Kidney epithelial cell (primary cell): ENCODE results near the gene ANKS1B. TPM values are rescaled to one million over a fixed set of nuclear protein-coding genes. Genes with fewer than 3 reads are reported as not detected.

Source experiments
- DNase-seq: peaks from one replicate; pipeline ENCODE4 v3.0.0-alpha.2; 2010; ENCODE audit warnings: low read depth
- H3K27me3 ChIP-seq: 2 replicates; pipeline ENCODE4 v1.6.0; 2011; ENCODE audit warnings: low read length; ENCODE audit not compliant: control insufficient read depth, insufficient read depth
- H3K36me3 ChIP-seq: 2 replicates; pipeline ENCODE4 v1.5.1; 2011; ENCODE audit warnings: low read length; ENCODE audit not compliant: control insufficient read depth, insufficient read depth
- H3K4me3 ChIP-seq: 2 replicates; pipeline ENCODE4 v1.5.1; 2011; ENCODE audit warnings: low read depth, mild to moderate bottlenecking, control low read depth, low read length
- CTCF ChIP-seq: IDR thresholded peaks from 2 replicates; pipeline ENCODE4 v1.5.1; 2011; ENCODE audit warnings: mild to moderate bottlenecking, moderate library complexity, low read length, control low read depth, inconsistent platforms; ENCODE audit not compliant: insufficient read depth, poor library complexity, severe bottlenecking
- total RNA-seq: library from RNA; depleted of rRNA; stranded (reverse); fragments of >200 nt; gene quantifications from 2 replicates; pipeline ENCODE4 v1.2.3, GENCODE V29; 2015

Gene ANKS1B
- total RNA-seq, 1 donor from 2014 or later, result 0.13 TPM

DNA sequence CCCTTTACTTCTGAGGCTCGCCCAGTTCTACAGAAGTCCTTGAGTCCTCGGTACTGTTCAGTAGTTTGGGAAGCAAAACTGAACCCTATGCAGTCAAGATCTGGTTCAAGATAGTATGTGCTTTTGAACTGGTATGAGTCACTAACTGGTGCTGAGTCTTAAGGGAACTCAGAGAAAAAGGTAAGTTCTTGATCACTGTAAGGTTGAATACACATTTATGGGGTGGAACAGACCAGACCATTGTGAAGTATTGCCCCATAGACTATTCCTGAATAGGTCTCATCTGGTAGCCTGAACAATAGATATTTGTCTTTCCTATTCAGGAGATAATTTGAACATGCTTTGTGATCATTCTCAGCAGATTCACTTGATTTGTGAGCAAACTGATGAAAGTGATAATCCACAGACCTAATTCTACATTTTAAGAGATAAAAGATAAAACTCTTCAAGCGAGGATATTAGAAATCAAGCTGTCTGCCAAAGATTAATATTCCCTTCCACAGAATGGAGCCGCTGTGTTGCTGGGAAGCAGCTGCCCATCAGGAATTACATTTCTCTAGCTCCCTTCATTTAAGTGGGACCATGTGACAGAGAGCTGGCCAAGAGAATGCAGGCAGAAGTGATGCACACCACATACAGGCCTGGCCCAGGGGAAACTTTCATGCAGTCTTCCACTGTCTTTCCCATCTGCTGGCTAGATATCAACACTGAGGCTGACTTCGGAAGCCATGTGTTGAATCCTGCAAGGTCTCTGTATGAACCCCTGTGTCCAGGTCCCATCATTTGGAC, 707.0 kb downstream of the ANKS1B start:
- DNase-seq, result no peak
- Histone ChIP-seq H3K36me3 (no peaks in the 10 kb centered on the region), H3K27me3 (no peaks in the 10 kb centered on the region), H3K4me3 (no peak overlapping the region)
- TF ChIP-seq CTCF, result no peak

DNA sequence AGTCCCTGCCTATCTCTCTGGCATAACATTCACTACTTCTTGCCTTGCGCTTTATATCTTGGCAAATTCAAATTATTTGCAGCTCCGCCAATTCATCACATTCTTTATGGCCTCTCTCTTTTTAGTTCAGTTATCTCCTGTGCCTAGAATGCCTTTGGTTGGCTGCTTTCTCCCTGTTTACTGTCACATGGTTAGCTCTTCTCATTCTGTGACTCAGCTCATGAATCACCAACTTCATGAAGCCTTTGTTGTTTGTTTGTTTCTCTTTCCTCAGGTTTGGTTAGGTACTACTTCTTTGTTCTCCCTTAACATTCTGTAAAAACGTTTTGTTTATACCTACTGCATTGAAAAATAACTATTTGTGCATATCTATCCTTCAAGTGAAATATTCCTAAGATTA, 713.7 kb downstream of the ANKS1B start:
- DNase-seq, result peak; percentile 19
- TF ChIP-seq CTCF, result no peak
- Histone ChIP-seq H3K27me3 (no peaks in the 10 kb centered on the region), H3K36me3 (no peaks in the 10 kb centered on the region), H3K4me3 (no peak overlapping the region)

DNA sequence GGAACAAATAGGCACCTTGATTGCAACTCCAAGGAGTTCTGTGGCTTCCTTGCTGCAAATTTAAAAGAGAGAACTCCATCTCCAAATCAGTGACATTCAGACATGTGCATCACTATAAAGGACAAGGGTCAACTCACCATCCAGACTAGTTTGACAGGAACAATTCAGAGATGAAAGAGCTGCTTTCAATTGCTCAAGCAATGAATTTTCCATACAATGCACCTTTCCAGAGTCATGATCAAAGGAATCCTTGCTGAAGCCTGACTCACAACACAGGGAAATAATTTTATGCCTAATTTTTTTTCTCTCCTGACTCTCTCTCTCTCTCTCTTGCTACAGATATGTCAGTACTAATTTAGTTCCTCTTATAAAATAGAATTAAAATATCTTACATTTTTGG, 717.7 kb downstream of the ANKS1B start:
- H3K36me3 ChIP-seq, result no peaks in the 10 kb centered on the region
- H3K4me3 ChIP-seq, result no peak overlapping the region
- H3K27me3 ChIP-seq, result no peaks in the 10 kb centered on the region
- no peak for DNase-seq
- no peak for TF ChIP-seq CTCF

- DNase-seq, result no peak
- Histone ChIP-seq H3K4me3 (no peak overlapping the region), H3K27me3 (no peaks in the 10 kb centered on the region), H3K36me3 (no peaks in the 10 kb centered on the region)
- no peak for TF ChIP-seq CTCF
Observed at GRCh38 chr12:99265648-99266047, 719.1 kb downstream of the ANKS1B start.

- Histone ChIP-seq H3K4me3 (no peak overlapping the region), H3K36me3 (no peaks in the 10 kb centered on the region), H3K27me3 (no peaks in the 10 kb centered on the region)
- DNase-seq, result no peak
- no peak for TF ChIP-seq CTCF
Observed at GRCh38 chr12:99261256-99261655, 723.5 kb downstream of the ANKS1B start.

- TF ChIP-seq CTCF, result no peak
Observed at GRCh38 chr12:99260456-99260996, 724.2 kb downstream of the ANKS1B start.

More at GRCh38 chr12:99260456-99260996, 724.2 kb downstream of the ANKS1B start:
- no peaks in the 10 kb centered on the region for H3K36me3 ChIP-seq
- no peaks in the 10 kb centered on the region for H3K27me3 ChIP-seq
- DNase-seq, result no peak
- H3K4me3 ChIP-seq, result no peak overlapping the region
